MV-4-11 (cell line): ENCODE measurements around the gene PCLAF.

ENCODE experiments used
- DNase-seq: peaks from one replicate; lab custom pipeline; 2025; lab: John Stamatoyannopoulos, UW

Gene PCLAF

GRCh38 chr15:64315216-64315615 is 66.0 kb downstream of the PCLAF start:
- no peak for DNase-seq

GRCh38 chr15:64314456-64314855 is 66.8 kb downstream of the PCLAF start:
- no peak for DNase-seq
